ENCODE results near the gene NR0B1.

The NR0B1 gene

GRCh38 chrX:30275498-30275897, 33.7 kb downstream of the NR0B1 start:
- DNase-seq (ENCODE audit: low read depth in 2 of 2) = no peak

DNA sequence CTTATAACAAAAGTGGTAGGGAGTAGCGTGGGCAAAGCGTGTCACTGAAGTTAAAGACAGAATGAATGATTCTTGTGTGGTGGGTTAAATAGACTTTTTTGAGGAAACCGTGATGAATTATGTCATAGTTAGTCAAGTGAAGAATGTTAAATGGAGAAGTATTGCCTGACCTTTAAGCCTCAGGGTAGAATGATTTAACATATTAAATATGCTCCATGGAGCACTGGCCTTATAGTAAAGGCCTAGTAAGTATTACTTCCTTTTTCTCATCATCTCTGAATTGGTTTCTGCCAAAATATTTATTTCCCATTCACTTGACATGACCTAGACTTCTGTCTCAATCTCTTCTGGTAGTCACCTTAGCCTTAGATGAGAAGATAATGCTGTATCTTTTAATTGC, 38.6 kb downstream of the NR0B1 start:
- DNase-seq (ENCODE audit: low read depth in 2 of 2) = no peak

DNA sequence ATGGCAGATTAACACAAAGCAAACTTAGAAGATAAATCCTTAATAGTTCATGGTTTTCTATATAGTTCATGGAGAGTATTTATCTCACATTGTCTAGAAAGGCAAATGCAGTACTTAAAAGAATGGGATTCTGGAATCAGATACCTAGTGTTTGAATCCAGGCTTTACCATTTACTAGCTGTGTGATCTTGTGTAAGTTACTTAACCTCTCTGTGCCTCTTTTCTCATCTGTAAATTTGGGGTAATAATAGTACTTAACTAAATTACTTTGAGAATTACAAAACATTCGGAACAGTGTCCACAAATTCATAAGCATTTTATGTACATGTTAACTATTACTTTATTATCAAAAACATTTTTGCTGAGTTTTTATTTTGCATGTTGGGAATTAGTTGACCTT, 46.4 kb downstream of the NR0B1 start:
- DNase-seq (ENCODE audit: low read depth in 2 of 2) = no peak

DNA sequence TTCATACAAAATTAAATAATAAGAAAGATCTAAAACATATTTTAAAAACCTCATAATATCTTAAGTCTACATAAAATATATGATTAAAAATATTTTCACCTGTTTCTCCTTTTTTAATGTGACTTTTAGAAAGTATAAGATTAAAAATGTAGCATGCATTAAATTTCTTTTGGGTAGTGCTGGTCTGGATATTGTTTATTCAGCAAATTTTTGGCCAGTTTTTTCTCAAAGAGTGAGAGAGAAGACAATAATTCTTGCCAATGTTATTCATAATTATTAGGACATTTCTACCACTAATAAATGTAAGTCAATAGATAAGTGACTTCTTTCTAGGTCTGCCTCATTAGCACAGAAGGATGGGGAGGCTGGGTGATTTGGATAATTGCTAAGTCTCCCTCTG, 48.2 kb downstream of the NR0B1 start:
- DNase-seq (ENCODE audit: low read depth in 2 of 2) = no peak

DNA sequence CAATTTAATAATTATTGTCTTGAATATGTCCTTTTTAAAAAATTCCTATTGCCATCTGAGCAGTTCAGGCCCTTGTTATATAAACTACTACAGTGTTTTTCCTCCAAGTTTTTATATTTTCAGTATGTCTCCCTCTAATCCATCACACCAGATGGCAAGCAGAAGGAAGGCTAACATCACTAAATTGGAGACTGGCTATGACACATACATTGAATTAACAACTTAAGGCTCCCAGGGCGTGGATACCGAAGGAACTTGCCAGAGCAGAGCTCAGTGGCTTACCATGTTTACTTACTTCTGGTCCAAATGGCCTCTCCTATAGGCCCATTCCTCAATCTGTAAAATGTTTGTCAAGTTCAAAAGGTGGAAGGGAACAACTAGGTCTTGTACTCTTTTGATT, 49.3 kb downstream of the NR0B1 start:
- DNase-seq (ENCODE audit: low read depth in 2 of 2) = no peak
